Body of pancreas (tissue), 4 donors: ENCODE results near the gene COLEC12.

Experiments used
- POLR2A ChIP-seq, 3 donors: fragments of 450-650 bp; IDR thresholded peaks; one replicate each; pipeline ENCODE4 v1.6.1; 2016; ENCODE audit warnings: antibody characterized with exemption in 3 of 3, mild to moderate bottlenecking in 2 of 3
- TF ChIP-seq, protein P1 (sequence below), 7 experiments: fragments of 450-650 bp in 4 of 7; fragments of 200-600 bp in 3 of 7; sonication (generic) in 3 of 7; IDR thresholded peaks; one replicate each; pipeline ENCODE4 v1.5.1; 2016 to 2019; ENCODE audit warnings: antibody characterized with exemption in 7 of 7

- no peak for TF ChIP-seq POLR2A (IDR thresholded peaks at IDR 0.05)
- TF ChIP-seq, protein P1, sequence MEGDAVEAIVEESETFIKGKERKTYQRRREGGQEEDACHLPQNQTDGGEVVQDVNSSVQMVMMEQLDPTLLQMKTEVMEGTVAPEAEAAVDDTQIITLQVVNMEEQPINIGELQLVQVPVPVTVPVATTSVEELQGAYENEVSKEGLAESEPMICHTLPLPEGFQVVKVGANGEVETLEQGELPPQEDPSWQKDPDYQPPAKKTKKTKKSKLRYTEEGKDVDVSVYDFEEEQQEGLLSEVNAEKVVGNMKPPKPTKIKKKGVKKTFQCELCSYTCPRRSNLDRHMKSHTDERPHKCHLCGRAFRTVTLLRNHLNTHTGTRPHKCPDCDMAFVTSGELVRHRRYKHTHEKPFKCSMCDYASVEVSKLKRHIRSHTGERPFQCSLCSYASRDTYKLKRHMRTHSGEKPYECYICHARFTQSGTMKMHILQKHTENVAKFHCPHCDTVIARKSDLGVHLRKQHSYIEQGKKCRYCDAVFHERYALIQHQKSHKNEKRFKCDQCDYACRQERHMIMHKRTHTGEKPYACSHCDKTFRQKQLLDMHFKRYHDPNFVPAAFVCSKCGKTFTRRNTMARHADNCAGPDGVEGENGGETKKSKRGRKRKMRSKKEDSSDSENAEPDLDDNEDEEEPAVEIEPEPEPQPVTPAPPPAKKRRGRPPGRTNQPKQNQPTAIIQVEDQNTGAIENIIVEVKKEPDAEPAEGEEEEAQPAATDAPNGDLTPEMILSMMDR (IDR thresholded peaks at IDR 0.05): no peak
These were observed 12.5 kb upstream of the COLEC12 start for GRCh38 chr18:512957-513356.
